Stimulated activated CD8-positive, alpha-beta memory T cell treated with anti-CD3 and anti-CD28 coated beads, Interleukin-12 subunit alpha, Interleukin-12 subunit beta, amount 100 ng/mL, for 4 hours (primary cell): ENCODE results near the gene L1CAM.
"Not testable (repeated sequence)": the region's sequence is repeated elsewhere in the genome, so short reads cannot be mapped to it uniquely, and the experiment has no call there.

Source experiments
- DNase-seq: peaks from one replicate; pipeline ENCODE4 v3.0.0-alpha.2; 2020; ENCODE audit warnings: low read depth

The L1CAM gene

DNA sequence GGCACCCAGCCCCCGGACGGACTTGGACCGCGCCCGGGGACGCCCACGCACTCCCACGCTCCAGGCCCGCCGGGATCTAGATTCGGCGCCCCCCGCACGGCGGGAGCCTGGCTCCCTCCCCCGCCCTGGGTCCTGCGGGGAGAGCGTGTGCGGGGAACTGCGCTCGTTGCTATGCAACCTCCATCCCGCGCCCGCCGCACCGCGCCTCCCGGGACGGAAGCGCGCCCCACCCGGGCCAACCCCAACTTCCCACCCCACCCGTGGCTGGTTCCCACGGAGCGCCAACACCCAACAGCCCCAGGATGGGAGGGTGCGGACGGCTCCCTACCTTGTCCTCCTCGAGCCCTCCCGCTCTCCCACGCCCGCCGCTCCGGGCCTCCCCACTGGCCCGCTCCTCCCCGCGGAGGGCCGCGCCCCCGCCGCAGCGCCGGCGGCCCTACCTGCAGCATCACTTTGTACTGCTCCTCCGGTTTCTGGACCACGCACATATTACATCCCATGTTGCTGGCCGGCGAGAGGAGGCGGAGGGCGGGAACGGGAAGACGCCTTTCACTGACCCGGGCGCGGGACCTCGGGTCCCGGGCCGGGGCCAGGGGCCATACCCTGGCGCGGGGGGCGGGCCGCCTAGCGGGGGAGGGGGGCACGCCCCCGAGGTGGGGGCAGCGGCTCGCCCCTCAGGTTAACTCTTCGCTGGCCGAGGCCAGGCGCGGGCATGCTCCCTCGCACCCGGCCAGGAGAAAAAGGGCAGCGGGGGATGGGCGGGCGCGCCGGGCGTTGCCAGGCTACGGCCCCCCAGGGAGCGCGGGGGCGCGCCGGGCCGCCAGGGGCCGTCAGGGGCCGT lies 56.0 kb downstream of the L1CAM start, which contains the start of gene PDZD4:
Gene PDZD4, minus strand, starts transcription at position 746 of the 841 bp plus-strand sequence. Its CDS starts 246 bp downstream, at position 500.
- no peak for DNase-seq

DNA sequence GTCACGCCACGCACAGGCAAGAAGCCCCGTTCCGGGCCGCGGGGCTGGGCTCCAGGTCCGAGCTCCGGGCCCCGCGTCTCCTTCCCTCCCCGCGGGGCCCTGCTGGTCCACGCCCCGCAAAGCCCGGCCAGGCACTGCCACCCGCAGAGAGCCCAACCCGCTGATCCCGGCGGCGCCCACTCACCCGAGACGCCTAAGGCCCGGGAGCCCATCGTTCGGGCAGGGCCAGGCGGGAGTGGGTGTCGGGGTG lies 56.5 kb downstream of the L1CAM start:
- DNase-seq: no peak

DNA sequence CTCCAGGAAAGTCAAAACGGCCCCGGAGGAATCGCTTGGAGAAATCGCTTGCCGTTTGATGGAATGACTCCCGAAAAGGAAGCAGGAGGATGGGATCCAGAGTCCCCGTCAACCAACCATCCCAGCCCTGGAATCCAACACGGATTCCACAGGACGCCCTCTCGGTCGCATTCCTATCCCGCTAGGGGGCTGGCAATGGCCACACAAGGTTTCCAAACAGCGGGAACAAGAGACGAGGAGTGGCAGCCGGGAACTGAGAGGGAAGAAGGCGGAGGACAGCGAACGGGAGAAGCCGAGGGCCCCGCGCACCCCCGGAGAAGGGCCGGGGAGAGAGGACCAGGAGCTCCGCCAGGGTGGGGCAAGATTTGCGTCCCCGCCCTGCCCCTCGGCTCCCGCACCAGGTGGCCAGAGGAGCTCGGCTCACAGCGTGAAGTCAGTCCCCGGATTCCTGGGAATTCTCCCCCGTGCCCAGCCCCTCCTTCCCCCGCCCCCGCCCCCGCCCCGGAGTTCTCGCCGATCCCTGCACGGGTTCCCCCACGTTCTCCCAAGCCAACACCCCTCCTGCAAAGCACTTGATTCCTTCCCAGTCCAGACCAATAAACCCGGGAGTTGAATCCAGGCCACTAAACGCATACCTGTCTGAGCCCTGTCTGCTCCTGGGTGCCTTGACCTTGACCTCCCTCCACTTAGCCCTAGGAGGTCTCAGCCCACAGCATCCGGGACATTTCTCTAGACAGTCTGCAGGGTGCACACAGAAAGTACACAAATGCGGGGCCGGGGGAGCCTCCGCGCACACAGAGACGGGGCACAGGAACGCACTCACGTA lies 57.0 kb downstream of the L1CAM start:
- no peak for DNase-seq

DNA sequence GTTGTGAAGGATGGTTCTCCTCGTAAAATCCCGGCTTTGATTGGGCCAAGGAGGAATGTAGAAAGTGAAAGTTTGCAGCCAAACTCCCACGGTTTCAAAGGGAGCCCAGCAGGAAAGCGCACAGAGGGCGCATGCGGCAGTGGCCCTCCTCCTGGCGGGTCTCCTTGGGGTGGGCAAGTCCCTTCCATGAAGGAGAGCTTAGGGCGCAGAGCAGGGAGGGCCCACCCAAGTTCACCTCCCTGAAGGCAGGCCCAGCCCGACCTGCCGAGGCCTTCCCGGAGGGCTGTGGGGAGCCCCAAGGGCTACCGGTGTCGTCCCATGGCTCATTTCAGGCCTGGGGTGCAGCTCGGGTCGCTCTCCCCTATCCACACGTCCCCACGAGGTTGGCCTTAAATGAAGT lies 57.7 kb downstream of the L1CAM start:
- DNase-seq: no peak

DNA sequence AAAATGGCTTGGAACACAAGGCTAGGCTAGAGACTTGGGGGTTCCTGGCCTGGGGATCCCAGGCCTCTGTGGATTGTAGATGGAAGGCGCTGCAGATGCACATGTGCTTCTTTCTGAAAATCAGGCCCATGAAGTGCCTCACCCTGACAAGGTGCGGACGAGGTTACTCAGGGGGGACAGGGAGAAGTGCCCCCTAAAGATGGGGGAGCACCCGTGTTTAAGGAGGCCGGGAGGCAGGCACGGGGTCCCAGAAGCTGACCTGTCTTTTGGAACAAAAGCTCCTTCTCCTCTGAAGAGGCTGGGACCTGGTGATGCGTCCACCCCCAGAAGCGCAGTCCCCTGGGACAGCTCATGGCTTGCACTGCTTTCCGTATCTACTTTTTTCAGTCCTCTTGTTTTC lies 58.1 kb downstream of the L1CAM start:
- no peak for DNase-seq

DNA sequence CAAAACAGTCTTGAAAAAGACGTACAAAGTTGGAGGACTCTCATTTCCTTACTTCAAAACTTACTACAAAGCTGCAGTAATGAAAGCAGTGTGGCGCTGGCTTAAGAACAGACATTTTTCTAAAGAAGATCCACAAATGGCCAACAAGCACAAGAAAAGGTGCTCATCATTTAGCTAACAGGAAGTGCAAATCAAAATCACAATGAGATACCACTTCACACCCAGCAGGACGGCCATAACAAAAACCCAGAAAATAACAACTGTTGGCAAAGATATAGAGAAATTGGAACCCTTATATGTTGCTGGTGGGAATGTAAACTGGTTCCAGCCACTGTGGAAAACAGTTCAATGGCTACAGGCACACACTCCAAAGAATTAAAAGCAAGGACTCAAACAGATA lies 59.0 kb downstream of the L1CAM start:
- DNase-seq: no peak

DNA sequence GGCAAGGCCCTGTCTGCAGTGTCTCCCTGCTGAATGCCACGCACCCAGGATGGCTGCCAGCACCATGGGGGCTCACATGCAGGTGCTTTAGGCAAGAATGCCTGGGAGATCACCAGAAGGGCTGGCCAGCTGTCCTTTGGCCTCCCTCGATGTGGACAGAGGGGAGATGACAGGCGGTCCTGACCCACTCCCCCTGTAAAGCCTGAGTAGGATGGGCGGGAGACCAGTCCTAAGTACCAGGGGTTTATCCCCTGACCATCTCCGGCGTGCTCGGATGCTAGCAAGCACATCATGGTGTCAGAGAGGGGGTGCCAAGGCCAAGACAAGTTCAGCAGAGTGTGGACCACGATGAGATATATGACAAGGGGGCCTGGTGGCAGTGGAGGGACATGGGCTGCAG lies 60.9 kb downstream of the L1CAM start:
- DNase-seq: no peak

DNA sequence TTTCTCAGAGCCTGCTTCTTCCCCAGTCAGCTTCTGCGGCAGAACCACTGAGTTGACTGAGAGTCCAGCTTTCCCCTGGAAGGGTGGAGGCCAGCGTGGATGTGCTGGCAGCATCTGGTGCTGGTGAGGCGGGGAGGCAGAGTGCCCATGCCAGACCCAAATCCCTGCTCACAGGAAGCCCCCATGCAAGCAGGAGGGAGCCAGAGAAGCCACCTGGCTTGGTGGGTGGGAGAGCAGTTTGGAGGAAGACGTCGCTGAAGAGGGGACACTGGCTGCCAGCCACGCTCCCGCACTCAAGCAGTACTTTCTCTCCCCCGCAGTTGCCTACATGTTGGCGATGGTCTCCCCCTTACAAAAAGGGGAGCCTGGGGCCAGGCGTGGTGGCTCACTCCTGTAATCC lies 61.6 kb downstream of the L1CAM start:
- no peak for DNase-seq

DNA sequence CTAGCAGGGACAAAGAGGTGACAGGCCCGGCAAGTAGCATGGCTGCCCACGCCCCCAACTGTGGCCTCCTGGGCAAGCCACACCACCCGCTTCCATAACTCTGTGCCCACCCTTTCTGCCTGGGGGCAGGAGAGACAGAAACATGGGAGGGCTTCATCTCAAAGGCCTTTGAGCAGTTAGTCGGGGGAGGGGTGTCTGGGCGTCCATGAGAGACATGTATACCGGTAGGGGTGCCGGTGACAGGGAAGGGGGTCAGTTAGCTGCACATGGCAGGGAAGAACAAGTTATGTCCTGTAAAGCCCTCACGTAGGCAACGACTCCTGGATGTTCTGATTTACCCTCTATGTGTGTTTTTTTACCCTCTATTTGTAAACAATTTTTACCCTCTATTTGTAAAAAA lies 64.9 kb downstream of the L1CAM start:
- DNase-seq: no peak

DNA sequence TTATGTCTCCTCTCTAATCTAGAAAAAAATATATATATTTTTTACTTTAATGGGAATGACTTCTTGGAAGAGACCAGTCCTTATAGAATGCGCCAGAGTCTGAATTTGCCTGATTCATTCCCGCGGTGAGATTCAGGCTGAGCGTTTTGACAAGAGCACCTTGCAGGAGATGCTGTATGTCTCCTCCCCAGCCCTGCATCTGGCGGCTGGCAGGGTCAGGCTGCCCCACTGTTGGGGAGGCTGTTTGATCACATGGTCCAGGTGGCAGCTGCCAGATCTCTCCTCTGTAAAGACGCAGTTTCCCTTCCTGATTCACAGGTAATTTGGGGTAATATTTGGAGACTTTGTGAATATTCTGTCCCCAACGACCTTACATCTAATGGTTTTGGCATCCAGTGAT lies 65.4 kb downstream of the L1CAM start:
- no peak for DNase-seq

DNA sequence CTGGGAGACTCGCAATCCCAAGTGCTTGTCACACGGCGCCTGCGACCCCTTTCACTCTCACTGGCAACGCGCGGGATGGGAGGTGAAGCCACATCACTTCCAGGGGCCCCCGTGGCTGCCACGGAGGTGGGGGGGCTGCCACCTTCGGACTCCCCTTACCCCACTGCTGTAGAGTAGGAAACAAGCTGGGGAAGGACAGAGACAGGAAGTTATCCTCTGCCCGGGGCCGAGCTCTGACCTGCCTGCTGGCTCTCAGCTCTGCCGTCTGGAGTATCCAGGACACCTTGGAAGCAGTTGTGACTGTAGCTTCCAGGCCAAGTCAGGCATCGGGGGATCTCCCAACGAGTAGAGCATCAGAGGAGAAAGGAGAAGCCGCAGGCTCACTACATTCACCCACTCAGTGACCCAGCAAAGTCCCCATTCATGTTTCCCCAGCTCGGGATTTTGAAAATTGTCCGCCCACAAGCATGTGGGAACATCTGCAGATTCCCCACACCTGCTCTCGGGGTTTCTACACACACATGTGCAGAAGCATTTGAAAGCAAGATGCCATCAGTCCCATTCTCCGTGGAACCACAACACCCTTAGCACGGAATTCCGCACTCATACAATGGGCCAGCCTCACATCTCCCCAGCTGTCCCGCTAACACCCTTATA lies 66.5 kb downstream of the L1CAM start:
- DNase-seq: no peak

DNA sequence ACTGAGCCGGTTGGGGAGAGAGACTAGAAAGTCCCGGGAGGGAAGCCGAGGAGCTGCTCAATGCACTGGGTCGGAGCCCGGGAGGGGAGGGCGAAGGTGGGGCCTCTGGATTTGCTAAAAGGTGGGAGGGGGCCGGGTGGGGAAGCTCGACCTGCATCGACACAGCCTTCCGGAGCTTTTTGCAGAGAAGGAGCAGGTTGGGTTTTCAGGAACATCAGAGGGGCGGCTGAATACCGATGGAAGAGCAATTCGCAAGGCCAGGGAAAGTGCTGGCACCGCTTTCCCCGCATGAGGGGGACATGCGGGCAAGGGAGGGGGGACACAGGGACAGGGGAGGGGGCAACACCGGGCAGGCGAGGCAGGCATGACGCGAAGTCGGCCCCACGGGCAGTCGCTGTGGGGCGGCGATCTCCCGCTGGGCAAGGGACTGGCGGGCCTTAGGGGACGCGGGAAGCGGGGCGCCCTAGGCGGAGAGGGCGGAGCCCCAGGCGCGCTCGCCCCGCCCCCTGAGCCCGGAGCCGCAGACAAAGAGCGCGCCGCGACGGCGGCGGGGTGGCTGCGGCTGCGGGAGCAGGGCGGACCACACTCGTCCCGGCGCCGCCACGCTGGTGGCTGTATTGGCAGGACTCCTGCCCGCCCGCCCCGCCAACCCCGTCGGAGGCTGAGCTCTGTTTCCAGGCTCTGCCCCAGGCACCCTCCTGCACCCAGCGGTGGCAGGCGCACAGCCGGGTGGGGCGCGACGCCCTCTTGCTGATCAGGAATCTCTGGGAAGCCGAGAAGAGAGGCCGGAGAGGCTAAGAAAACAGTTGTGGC lies 67.2 kb downstream of the L1CAM start:
- DNase-seq: peak; percentile 32

DNA sequence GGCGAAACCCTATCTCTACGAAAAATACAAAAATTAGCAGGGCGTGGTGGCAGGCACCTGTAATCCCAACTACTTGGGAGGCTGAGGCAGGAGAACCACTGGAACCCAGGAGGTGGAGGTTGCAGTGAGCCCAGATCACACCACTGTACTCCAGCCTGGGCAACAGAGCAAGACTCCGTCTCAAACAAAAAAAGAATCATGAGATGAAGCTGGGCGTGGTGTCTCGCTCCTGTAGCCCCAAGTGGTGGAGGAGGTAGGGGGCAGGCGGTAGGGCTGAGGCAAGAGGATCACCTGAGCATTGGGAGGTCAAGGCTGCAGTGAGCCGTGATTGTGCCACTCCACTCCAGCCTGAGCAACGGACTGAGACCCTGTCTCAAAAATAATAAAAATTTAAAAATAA lies 67.9 kb downstream of the L1CAM start:
- DNase-seq: not testable (repeated sequence)

DNA sequence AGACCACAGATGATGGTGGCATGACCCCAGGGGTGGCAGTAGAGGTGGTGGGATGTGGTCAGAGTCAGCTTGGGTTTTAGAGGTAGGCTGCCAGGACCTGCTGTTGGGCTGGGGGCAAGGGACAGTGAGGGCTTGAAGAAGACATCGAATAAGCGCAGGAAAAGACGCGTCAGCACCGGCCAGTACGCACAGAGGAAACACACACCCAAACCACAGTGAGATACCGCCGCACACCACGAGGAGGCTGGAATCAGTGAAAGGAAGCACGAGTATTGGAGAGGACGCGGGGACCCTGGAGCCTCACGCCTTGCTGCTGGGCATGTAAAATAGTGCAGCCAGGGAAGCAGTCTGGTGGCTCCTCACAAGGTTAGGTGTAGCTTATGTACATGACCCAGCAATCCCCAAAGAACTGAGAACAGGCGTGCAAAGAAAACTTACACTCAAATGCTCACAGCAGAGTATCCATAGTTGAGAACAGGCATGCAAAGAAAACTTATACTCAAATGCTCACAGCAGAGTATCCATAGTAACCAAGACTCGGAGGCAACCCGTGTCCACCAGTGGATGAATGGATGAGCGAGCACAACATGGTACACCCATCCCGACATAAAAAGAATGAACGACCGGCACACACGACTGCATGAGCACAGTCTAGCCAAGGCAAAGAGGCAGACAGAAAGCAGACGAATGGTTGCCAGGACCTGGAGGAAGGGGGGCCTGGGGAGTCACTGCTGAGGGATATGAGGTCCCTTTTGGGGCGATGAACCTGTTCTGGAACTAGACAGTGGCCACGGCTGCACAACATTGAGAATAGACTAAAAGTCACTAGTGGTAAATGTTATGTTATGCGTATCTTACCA lies 68.9 kb downstream of the L1CAM start:
- no peak for DNase-seq

DNA sequence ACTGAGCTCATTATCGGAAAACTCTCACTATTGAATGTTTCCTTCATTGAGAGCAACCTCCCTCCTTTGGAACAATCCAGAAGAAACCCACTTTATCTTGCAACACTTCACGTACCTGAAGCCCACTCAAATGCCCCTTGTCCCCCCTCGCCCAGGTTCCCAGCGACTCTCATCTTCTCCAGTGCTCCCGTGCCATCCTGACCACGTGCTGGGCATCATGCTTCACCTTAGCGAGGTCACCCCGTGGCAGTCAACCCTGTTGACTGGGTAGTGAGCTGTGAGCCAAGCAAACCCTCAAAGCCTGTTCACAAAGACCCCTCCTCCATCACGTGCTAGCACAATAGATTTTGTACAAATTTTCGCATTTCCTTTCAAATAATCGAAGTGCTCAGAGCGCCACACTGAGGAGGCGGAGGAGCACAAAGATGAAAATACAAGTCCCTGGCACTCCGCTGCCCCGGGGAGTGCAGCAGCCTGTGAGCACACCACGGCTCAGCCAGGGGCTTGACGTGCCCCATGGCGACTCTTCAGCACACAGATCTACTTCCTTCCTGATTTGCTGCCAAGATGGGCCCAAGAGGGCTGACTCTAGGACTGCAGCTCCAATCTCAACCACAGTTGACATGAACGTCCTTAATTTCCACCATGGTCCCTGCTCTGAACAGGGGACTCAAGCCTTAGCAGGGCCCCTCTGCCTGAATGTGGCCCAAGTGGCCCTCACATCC lies 71.2 kb downstream of the L1CAM start:
- no peak for DNase-seq

DNA sequence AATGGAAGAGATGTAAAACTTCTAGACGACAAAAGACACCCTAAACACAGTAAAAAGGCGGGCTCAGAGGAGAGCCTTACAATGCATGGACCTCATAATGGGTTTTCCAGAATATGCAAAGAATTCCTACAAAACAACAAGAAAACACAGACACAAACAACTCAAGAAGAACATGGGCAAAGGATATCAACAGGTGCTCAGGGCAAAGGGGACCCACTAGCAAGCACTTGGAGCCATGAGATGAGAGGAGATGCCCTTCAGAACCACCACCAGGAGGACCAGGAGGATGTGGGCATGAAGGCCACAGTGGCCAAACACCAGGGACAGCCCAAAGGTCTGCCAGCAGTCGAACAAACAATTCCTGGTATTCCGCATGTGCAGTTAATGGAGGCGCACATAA lies 72.8 kb downstream of the L1CAM start:
- no peak for DNase-seq

DNA sequence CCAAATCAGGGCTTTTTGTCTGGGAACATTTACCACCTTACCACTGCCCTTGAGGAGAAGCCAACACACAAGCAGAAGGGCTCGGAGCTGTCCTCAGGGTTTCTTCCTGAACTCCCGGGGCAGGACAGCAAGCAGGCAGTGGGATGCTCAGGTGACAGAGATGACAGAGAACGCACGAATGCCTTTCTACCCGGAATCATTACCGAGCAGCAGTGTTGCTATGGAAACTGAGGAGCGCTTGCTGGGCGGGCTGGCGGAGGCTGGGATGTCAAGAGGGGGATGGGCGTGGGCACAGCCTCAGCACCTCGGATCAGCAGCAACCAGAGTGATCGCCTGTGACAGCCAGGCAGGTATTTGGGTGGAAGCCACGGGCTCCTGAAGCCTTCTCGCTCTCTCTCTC lies 73.8 kb downstream of the L1CAM start:
- no peak for DNase-seq
